ENCODE results near the gene NCR3LG1.

GRCh38 chr11:17350455-17351171 is 987 bp upstream of the NCR3LG1 start:
- TF ChIP-seq CTCF (IDR thresholded peaks at IDR 0.05; ENCODE audit: low read length) (no peak), EZH2 (IDR thresholded peaks at IDR 0.05; ENCODE audit: borderline replicate concordance, low read length) (no peak)

Measured in OCI-LY1 (cell line).